Neural cell (in vitro differentiated cells): Measurements from ENCODE around the gene LRRC3. TPM values are rescaled to one million over a fixed set of nuclear protein-coding genes. Genes with fewer than 3 reads are reported as not detected.

Source experiments
- H2AFZ ChIP-seq: fragments of 200-600, 300-800 bp; sonication (generic), shearing (Covaris generic); 2 replicates; pipeline ENCODE4 v1.6.0; 2014; ENCODE audit warnings: low read depth, mild to moderate bottlenecking, antibody characterized with exemption, low read length, moderate library complexity
- H3F3A ChIP-seq: fragments of 200-600 bp; shearing (Covaris generic); 2 replicates; pipeline ENCODE4 v1.6.1; 2016; ENCODE audit warnings: mild to moderate bottlenecking, moderate library complexity, mixed read lengths, antibody characterized with exemption, low read length; ENCODE audit not compliant: insufficient read depth, poor library complexity, severe bottlenecking
- H3K27ac ChIP-seq: fragments of 200-600, 300-800 bp; sonication (generic), shearing (Covaris generic); 2 replicates; pipeline ENCODE4 v1.5.1; 2014; ENCODE audit warnings: mild to moderate bottlenecking, low read length, moderate library complexity
- H3K27me3 ChIP-seq: fragments of 300-800, 200-600 bp; sonication (generic), shearing (Covaris generic); 2 replicates; pipeline ENCODE4 v1.6.0; 2014; ENCODE audit warnings: mild to moderate bottlenecking, low read depth, low read length, moderate library complexity; ENCODE audit not compliant: insufficient read depth
- H3K36me3 ChIP-seq: fragments of 300-800, 200-600 bp; sonication (generic), shearing (Covaris generic); 2 replicates; pipeline ENCODE4 v1.5.1; 2014; ENCODE audit warnings: mild to moderate bottlenecking, antibody characterized with exemption, low read length, moderate library complexity; ENCODE audit not compliant: insufficient read depth
- H3K4me2 ChIP-seq: fragments of 300-800, 200-600 bp; sonication (generic), shearing (Covaris generic); 2 replicates; pipeline ENCODE4 v1.6.0; 2014; ENCODE audit warnings: mild to moderate bottlenecking, low read length
- H3K4me3 ChIP-seq: fragments of 300-800, 200-600 bp; sonication (generic), shearing (Covaris generic); 2 replicates; pipeline ENCODE4 v1.5.1; 2014; ENCODE audit warnings: mild to moderate bottlenecking, low read length, moderate library complexity
- H3K79me2 ChIP-seq: fragments of 200-600 bp; shearing (Covaris generic); replicated peaks from 2 replicates; pipeline ENCODE4 v1.6.0; 2014; ENCODE audit warnings: mild to moderate bottlenecking, low read length, moderate library complexity; ENCODE audit not compliant: insufficient read depth
- H3K9ac ChIP-seq: fragments of 300-800, 200-600 bp; sonication (generic), shearing (Covaris generic); 2 replicates; pipeline ENCODE4 v1.6.1; 2016; ENCODE audit warnings: mild to moderate bottlenecking, low read length, mixed read lengths
- H3K9me2 ChIP-seq: fragments of 200-600 bp; shearing (Covaris generic); 2 replicates; pipeline ENCODE4 v1.6.1; 2016; ENCODE audit warnings: mild to moderate bottlenecking, low read length, mixed read lengths; ENCODE audit not compliant: insufficient read depth
- H3K9me3 ChIP-seq: fragments of 200-600, 300-800 bp; sonication (generic), shearing (Covaris generic); 2 replicates; pipeline ENCODE4 v1.6.1; 2016; ENCODE audit warnings: mild to moderate bottlenecking, mixed run types, low read length, moderate library complexity, mixed read lengths
- H4K20me1 ChIP-seq: fragments of 200-600 bp; shearing (Covaris generic); 2 replicates; pipeline ENCODE4 v1.6.1; 2016; ENCODE audit warnings: mild to moderate bottlenecking, mixed run types; ENCODE audit not compliant: insufficient read depth
- CTCF ChIP-seq: fragments of 450-650 bp; IDR thresholded peaks from 2 replicates; pipeline ENCODE4 v1.5.1; 2014; ENCODE audit warnings: antibody characterized with exemption, mild to moderate bottlenecking, moderate library complexity; ENCODE audit not compliant: poor library complexity, severe bottlenecking
- EP300 ChIP-seq: fragments of 450-650 bp; conservative IDR thresholded peaks from 2 replicates; pipeline ENCODE4 v1.6.1; 2014; ENCODE audit warnings: antibody characterized with exemption, mild to moderate bottlenecking, moderate library complexity; ENCODE audit not compliant: poor library complexity, severe bottlenecking
- EZH2 ChIP-seq: fragments of 200-600, 300-800 bp; shearing (Covaris generic), sonication (generic); IDR thresholded peaks from 2 replicates; pipeline ENCODE4 v1.6.1; 2014; ENCODE audit warnings: antibody characterized with exemption, low read length, borderline replicate concordance, mild to moderate bottlenecking; ENCODE audit not compliant: insufficient read depth, poor library complexity, severe bottlenecking
- MXI1 ChIP-seq: fragments of 450-650 bp; conservative IDR thresholded peaks from 2 replicates; pipeline ENCODE4 v1.6.1; 2014; ENCODE audit warnings: antibody characterized with exemption, mild to moderate bottlenecking; ENCODE audit not compliant: poor library complexity, severe bottlenecking
- POLR2AphosphoS5 ChIP-seq: IDR thresholded peaks from 2 replicates; pipeline ENCODE4 v1.6.1; 2012
- RAD21 ChIP-seq: fragments of 450-650 bp; conservative IDR thresholded peaks from 2 replicates; pipeline ENCODE4 v1.6.1; 2014; ENCODE audit warnings: antibody characterized with exemption, mild to moderate bottlenecking, moderate library complexity
- REST ChIP-seq: IDR thresholded peaks from 2 replicates; pipeline ENCODE4 v1.6.1; 2012; ENCODE audit warnings: borderline replicate concordance
- SMC3 ChIP-seq: fragments of 450-650 bp; conservative IDR thresholded peaks from 2 replicates; pipeline ENCODE4 v1.6.1; 2014; ENCODE audit warnings: antibody characterized with exemption, mild to moderate bottlenecking, moderate library complexity; ENCODE audit not compliant: poor library complexity
- TAF1 ChIP-seq: IDR thresholded peaks from 2 replicates; pipeline ENCODE4 v1.6.1; 2012; ENCODE audit warnings: low read depth
- polyA plus RNA-seq: library from polyadenylated mRNA; depleted of rRNA; stranded (reverse); fragments of >200 nt; gene quantifications from 2 replicates; pipeline ENCODE4 v1.2.3, GENCODE V29; 2014

LRRC3 gene
- polyA plus RNA-seq, 1 donor from 2014 or later, result 3.8 TPM

- H3K36me3 ChIP-seq, result no peaks in the 10 kb centered on the region
- no peak overlapping the region for H2AFZ ChIP-seq
- H3K9ac ChIP-seq, result no peak overlapping the region
- peaks cover 5% of the 10 kb centered on the region for H3K9me3 ChIP-seq
- no peaks in the 10 kb centered on the region for H4K20me1 ChIP-seq
- H3K27ac ChIP-seq, result no peak overlapping the region
- no peaks in the 10 kb centered on the region for H3K79me2 ChIP-seq
- TF ChIP-seq EP300 (no peak), CTCF (no peak), TAF1 (no peak), REST (no peak), MXI1 (no peak), SMC3 (no peak), POLR2AphosphoS5 (no peak), RAD21 (no peak), EZH2 (no peak)
- H3K27me3 ChIP-seq, result no peaks in the 10 kb centered on the region
- no peak overlapping the region for H3K4me2 ChIP-seq
- no peaks in the 10 kb centered on the region for H3F3A ChIP-seq
- H3K4me3 ChIP-seq, result no peak overlapping the region
- no peaks in the 10 kb centered on the region for H3K9me2 ChIP-seq
Measured at GRCh38 chr21:44450999-44451398, 4.3 kb upstream of the LRRC3 start.

- Histone ChIP-seq H3K27me3 (no peaks in the 10 kb centered on the region), H3K9me3 (peaks cover 5% of the 10 kb centered on the region), H4K20me1 (no peaks in the 10 kb centered on the region), H3K4me2 (no peak overlapping the region), H3K4me3 (no peak overlapping the region), H2AFZ (no peak overlapping the region), H3K9ac (no peak overlapping the region), H3K79me2 (no peaks in the 10 kb centered on the region), H3K36me3 (peaks cover 11% of the 10 kb centered on the region), H3F3A (no peaks in the 10 kb centered on the region), H3K27ac (no peak overlapping the region), H3K9me2 (no peaks in the 10 kb centered on the region)
- TF ChIP-seq EP300, result no peak
- no peak for TF ChIP-seq RAD21
- no peak for TF ChIP-seq TAF1
- TF ChIP-seq EZH2, result no peak
- no peak for TF ChIP-seq MXI1
- TF ChIP-seq REST, result no peak
- TF ChIP-seq CTCF, result no peak
- no peak for TF ChIP-seq POLR2AphosphoS5
- no peak for TF ChIP-seq SMC3
Measured at GRCh38 chr21:44453120-44453519, 2.2 kb upstream of the LRRC3 start.
